Keratinocyte (primary cell): Measurements from ENCODE around the gene LIMD2. TPM values are rescaled to one million over a fixed set of nuclear protein-coding genes. Genes with fewer than 3 reads are reported as not detected.

Experiments
- DNase-seq: peaks from one replicate; pipeline ENCODE4 v3.0.0-alpha.2; 2011; ENCODE audit warnings: low read depth, missing footprints, low spot score
- FAIRE-seq: peaks from 2 replicates; lab custom pipeline; 2011; peaks lifted over from hg19 to GRCh38; lab: Jason Lieb, UNC
- H2AFZ ChIP-seq: 2 replicates; pipeline ENCODE4 v1.6.0; 2012; ENCODE audit warnings: low read length, control low read depth, inconsistent platforms; ENCODE audit not compliant: control insufficient read depth
- H3K27ac ChIP-seq: 2 replicates; pipeline ENCODE4 v1.5.1; 2011; ENCODE audit warnings: low read length; ENCODE audit not compliant: control insufficient read depth, insufficient read depth
- H3K27me3 ChIP-seq: 3 replicates; pipeline ENCODE4 v1.6.0; 2011; ENCODE audit warnings: low read length; ENCODE audit not compliant: control insufficient read depth, insufficient read depth; ENCODE audit errors: extremely low read depth
- H3K36me3 ChIP-seq, 2 experiments: 2 replicates in 1 of 2; 3 replicates in 1 of 2; pipeline ENCODE4 v1.5.1; 2011; ENCODE audit warnings: low read length in 2 of 2, mild to moderate bottlenecking in 1 of 2; ENCODE audit not compliant: control insufficient read depth in 2 of 2, insufficient read depth in 2 of 2; ENCODE audit errors: extremely low read depth in 1 of 2
- H3K4me1 ChIP-seq: 3 replicates; pipeline ENCODE4 v1.5.1; 2011; ENCODE audit warnings: low read length; ENCODE audit not compliant: control insufficient read depth, insufficient read depth; ENCODE audit errors: extremely low read depth
- H3K4me2 ChIP-seq: 3 replicates; pipeline ENCODE4 v1.6.0; 2011; ENCODE audit warnings: low read depth, low read length; ENCODE audit not compliant: control insufficient read depth, insufficient read depth; ENCODE audit errors: extremely low read depth
- H3K4me3 ChIP-seq, 3 experiments: fragments of 200-600 bp in 1 of 3; sonication (generic) in 1 of 3; 2 replicates in 2 of 3; 3 replicates in 1 of 3; pipeline ENCODE4 v1.5.1; 2011 to 2016; ENCODE audit warnings: low read length in 3 of 3, mild to moderate bottlenecking in 3 of 3, control low read depth in 2 of 3, inconsistent platforms in 1 of 3, low read depth in 1 of 3, mixed read lengths in 1 of 3, mixed run types in 1 of 3, moderate library complexity in 1 of 3; ENCODE audit not compliant: control insufficient read depth in 2 of 3, insufficient read depth in 2 of 3; ENCODE audit errors: extremely low read depth in 1 of 3
- H3K79me2 ChIP-seq: 2 replicates; pipeline ENCODE4 v1.6.0; 2012; ENCODE audit warnings: low read length; ENCODE audit not compliant: control insufficient read depth, insufficient read depth
- H3K9ac ChIP-seq: 3 replicates; pipeline ENCODE4 v1.6.0; 2011; ENCODE audit warnings: low read length; ENCODE audit not compliant: control insufficient read depth, insufficient read depth; ENCODE audit errors: extremely low read depth
- H3K9me1 ChIP-seq: 3 replicates; pipeline ENCODE4 v1.6.0; 2011; ENCODE audit warnings: low read length; ENCODE audit not compliant: control insufficient read depth, insufficient read depth; ENCODE audit errors: extremely low read depth
- H3K9me3 ChIP-seq: 2 replicates; pipeline ENCODE4 v1.5.1; 2012; ENCODE audit warnings: low read depth, low read length; ENCODE audit not compliant: control insufficient read depth
- H4K20me1 ChIP-seq: 3 replicates; pipeline ENCODE4 v1.6.0; 2011; ENCODE audit warnings: low read length; ENCODE audit not compliant: control insufficient read depth, insufficient read depth; ENCODE audit errors: extremely low read depth
- CTCF ChIP-seq, 3 experiments: IDR thresholded peaks in 1 of 3; conservative IDR thresholded peaks in 1 of 3; optimal IDR thresholded peaks in 1 of 3; 2 replicates in 2 of 3; 3 replicates in 1 of 3; pipeline versions ENCODE3 to v1.5.1; 2011; ENCODE audit warnings: low read length in 3 of 3, mild to moderate bottlenecking in 3 of 3, moderate library complexity in 2 of 3, control low read depth in 1 of 3, inconsistent platforms in 1 of 3; ENCODE audit not compliant: insufficient read depth in 2 of 3; ENCODE audit errors: extremely low read depth in 1 of 3
- EZH2 ChIP-seq: IDR thresholded peaks from one replicate; pipeline ENCODE4 v1.6.1; 2012; ENCODE audit warnings: inconsistent platforms, mild to moderate bottlenecking, low read length, moderate library complexity
- dilution Hi-C: fragments of 300-500 bp; cut with MboI; formaldehyde crosslinking; loops from one replicate; pipeline ENCODE4 v1.7.0; 2020; ENCODE audit warnings: low sequenced_read_pairs; ENCODE audit not compliant: extremely low pct_ligation_motif_present
- polyA plus RNA-seq, 5 experiments: library from polyadenylated mRNA; depleted of rRNA in 3 of 5; stranded (reverse) in 3 of 5; stranded (forward) in 1 of 5; unstranded in 1 of 5; fragments of >200 nt; gene quantifications; 1 replicate in 1 of 5; 2 replicates in 3 of 5; 3 replicates in 1 of 5; pipeline versions ENCODE4 v1.2.1 to v1.2.3, GENCODE V29; 2011 to 2012; ENCODE audit warnings: missing spikeins in 2 of 5, low read depth in 1 of 5, low replicate concordance in 1 of 5

The LIMD2 gene
- polyA plus RNA-seq, 1 donor (not counting 4 experiments of a cell fraction or from before 2014, with no cell fraction given), result 1.6 TPM

GRCh38 chr17:63702721-63703015 is 2.7 kb upstream of the LIMD2 start:
- TF ChIP-seq CTCF (optimal IDR thresholded peaks at IDR 0.05 in 1 of 3, IDR thresholded peaks at IDR 0.05 in 1 of 3, conservative IDR thresholded peaks at IDR 0.05 in 1 of 3; ENCODE audit: extremely low read depth in 1 of 3, insufficient read depth in 2 of 3, low read length in 3 of 3), result no peak
- TF ChIP-seq EZH2, result no peak
- dilution Hi-C loops, result no loop called here
- Histone ChIP-seq H3K27ac (no peak overlapping the region), H3K9me1 (no peaks in the 10 kb centered on the region), H3K4me3 (no peak overlapping the region), H3K27me3 (no peaks in the 10 kb centered on the region), H3K79me2 (no peaks in the 10 kb centered on the region), H3K9me3 (no peaks in the 10 kb centered on the region), H3K9ac (no peak overlapping the region), H3K4me2 (no peak overlapping the region), H2AFZ (no peak overlapping the region), H4K20me1 (no peaks in the 10 kb centered on the region), H3K4me1 (no peaks in the 10 kb centered on the region), H3K36me3 (peaks cover 0 to 15% of the 10 kb centered on the region in 2 experiments)
- no peak for FAIRE-seq
- DNase-seq, result no peak

GRCh38 chr17:63701868-63702720 is 2.2 kb upstream of the LIMD2 start:
- dilution Hi-C loops, result no loop called here
- H3K27ac ChIP-seq, result no peak overlapping the region
- no peaks in the 10 kb centered on the region for H3K9me1 ChIP-seq
- TF ChIP-seq CTCF (optimal IDR thresholded peaks at IDR 0.05 in 1 of 3, IDR thresholded peaks at IDR 0.05 in 1 of 3, conservative IDR thresholded peaks at IDR 0.05 in 1 of 3; ENCODE audit: extremely low read depth in 1 of 3, insufficient read depth in 2 of 3, low read length in 3 of 3), result no peak
- no peak for TF ChIP-seq EZH2
- peaks cover 0 to 15% of the 10 kb centered on the region in 2 experiments for H3K36me3 ChIP-seq
- no peak overlapping the region for H3K4me2 ChIP-seq
- FAIRE-seq, result no peak
- no peak overlapping the region for H3K9ac ChIP-seq
- H2AFZ ChIP-seq, result no peak overlapping the region
- H3K9me3 ChIP-seq, result no peaks in the 10 kb centered on the region
- H3K27me3 ChIP-seq, result no peaks in the 10 kb centered on the region
- H3K79me2 ChIP-seq, result no peaks in the 10 kb centered on the region
- no peaks in the 10 kb centered on the region for H4K20me1 ChIP-seq
- no peaks in the 10 kb centered on the region for H3K4me1 ChIP-seq
- no peak for DNase-seq
- H3K4me3 ChIP-seq, result no peak overlapping the region
